ENCODE results near the gene GNA15. TPM values are rescaled to one million over a fixed set of nuclear protein-coding genes. Genes with fewer than 3 reads are reported as not detected.

The GNA15 gene
- total RNA-seq, 3 donors from 2014 or later: 1.9 to 6.2 (median 4.3) TPM

DNA sequence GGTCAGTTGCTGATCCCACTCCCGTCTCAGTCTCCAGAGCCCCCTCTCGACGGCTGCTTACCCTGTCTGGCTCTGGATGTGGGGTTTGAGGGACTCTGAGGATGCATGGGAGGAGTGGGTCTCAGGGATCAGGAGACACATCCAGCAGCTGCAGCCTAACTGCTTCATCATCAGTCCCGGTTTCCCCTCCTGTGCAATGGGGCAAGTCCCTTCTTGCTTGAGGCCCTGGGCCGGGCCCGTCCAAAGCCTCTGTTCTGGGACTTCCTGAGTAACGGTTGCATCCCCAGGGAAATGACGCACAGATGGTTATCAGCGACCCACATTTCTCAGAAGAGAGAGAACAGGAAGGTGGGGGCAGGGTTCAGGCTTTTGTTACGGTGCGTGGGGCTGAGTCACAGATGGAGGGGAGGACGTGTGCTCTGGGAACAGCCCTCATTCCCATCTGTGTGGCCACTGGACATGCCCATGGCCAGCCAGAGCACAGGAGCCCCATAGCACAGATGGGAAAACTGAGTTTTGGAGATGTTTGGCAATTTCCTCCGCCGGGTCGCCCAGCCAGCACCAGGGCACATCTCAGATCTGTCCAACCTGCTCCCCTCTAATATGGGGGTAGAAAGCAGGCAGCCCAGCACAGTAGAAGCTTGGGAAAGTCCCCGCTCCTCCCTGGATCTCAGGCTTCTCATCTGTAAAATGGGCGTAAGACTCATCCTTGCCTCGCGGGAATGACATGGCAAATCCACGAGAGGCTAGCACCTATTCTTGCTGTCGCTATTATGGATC lies 19.3 kb downstream of the GNA15 start:
- TF ChIP-seq, protein P1, sequence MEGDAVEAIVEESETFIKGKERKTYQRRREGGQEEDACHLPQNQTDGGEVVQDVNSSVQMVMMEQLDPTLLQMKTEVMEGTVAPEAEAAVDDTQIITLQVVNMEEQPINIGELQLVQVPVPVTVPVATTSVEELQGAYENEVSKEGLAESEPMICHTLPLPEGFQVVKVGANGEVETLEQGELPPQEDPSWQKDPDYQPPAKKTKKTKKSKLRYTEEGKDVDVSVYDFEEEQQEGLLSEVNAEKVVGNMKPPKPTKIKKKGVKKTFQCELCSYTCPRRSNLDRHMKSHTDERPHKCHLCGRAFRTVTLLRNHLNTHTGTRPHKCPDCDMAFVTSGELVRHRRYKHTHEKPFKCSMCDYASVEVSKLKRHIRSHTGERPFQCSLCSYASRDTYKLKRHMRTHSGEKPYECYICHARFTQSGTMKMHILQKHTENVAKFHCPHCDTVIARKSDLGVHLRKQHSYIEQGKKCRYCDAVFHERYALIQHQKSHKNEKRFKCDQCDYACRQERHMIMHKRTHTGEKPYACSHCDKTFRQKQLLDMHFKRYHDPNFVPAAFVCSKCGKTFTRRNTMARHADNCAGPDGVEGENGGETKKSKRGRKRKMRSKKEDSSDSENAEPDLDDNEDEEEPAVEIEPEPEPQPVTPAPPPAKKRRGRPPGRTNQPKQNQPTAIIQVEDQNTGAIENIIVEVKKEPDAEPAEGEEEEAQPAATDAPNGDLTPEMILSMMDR (IDR thresholded peaks at IDR 0.05): no peak
- ATAC-seq: peak; percentile 82
- Histone ChIP-seq H3K4me3 (no peak overlapping the region), H3K36me3 (ENCODE audit: low read depth) (no peaks in the 10 kb centered on the region), H3K4me1 (ENCODE audit: low read depth) (no peaks in the 10 kb centered on the region), H3K9me3 (no peaks in the 10 kb centered on the region)
- peak; percentile 39 to 83 (median 62) for DNase-seq
- intact Hi-C loops (cut with DNase I, micrococcal nuclease): no loop called here

- ATAC-seq: no peak
- Histone ChIP-seq H3K4me3 (no peak overlapping the region), H3K4me1 (ENCODE audit: low read depth) (no peaks in the 10 kb centered on the region), H3K9me3 (no peaks in the 10 kb centered on the region), H3K36me3 (ENCODE audit: low read depth) (no peaks in the 10 kb centered on the region)
- intact Hi-C loops (cut with DNase I, micrococcal nuclease): no loop called here
- DNase-seq: no peak
- TF ChIP-seq, protein P1 (IDR thresholded peaks at IDR 0.05): no peak
Measured at GRCh38 chr19:3157096-3157845, 21.4 kb downstream of the GNA15 start.

- TF ChIP-seq, protein P1 (IDR thresholded peaks at IDR 0.05): no peak
- no peaks in the 10 kb centered on the region for H3K9me3 ChIP-seq
- no peaks in the 10 kb centered on the region for H3K36me3 ChIP-seq (ENCODE audit: low read depth)
- intact Hi-C loops (cut with DNase I, micrococcal nuclease): no loop called here
- H3K4me1 ChIP-seq (ENCODE audit: low read depth): peaks cover 3% of the 10 kb centered on the region
- ATAC-seq (no peak), DNase-seq (no peak)
- no peak overlapping the region for H3K4me3 ChIP-seq
Measured at GRCh38 chr19:3159565-3159964, 23.7 kb downstream of the GNA15 start.

DNA sequence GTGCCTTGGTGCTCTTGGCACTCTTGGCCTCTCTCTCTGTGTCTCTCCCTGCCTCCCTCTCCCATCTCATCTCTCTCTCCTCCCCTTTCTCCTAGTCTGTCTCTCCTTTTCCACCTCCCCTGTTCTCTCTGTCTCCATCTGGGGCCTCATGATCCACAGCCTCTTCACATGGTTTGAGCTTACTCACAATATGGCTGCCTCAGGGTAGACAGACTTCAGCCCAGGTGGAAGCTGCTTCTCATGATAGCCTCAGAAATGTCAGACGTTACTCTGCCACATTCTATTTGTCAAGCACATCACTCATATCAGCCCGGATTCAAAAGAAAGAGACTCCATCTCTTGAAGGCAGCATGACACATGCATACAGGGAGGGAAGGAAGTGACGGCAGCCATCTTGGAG lies 24.4 kb downstream of the GNA15 start:
- Histone ChIP-seq H3K4me1 (ENCODE audit: low read depth) (peaks cover 3% of the 10 kb centered on the region), H3K4me3 (no peak overlapping the region), H3K9me3 (no peaks in the 10 kb centered on the region), H3K36me3 (ENCODE audit: low read depth) (no peaks in the 10 kb centered on the region)
- TF ChIP-seq, protein P1 (IDR thresholded peaks at IDR 0.05): no peak
- DNase-seq (no peak), ATAC-seq (no peak)
- intact Hi-C loops (cut with DNase I, micrococcal nuclease): loop anchor here in 1 of 2 donors (10.0 kb wide), 2 partner anchors 195 to 275 kb away; no protein-coding TSS in a partner anchor

DNA sequence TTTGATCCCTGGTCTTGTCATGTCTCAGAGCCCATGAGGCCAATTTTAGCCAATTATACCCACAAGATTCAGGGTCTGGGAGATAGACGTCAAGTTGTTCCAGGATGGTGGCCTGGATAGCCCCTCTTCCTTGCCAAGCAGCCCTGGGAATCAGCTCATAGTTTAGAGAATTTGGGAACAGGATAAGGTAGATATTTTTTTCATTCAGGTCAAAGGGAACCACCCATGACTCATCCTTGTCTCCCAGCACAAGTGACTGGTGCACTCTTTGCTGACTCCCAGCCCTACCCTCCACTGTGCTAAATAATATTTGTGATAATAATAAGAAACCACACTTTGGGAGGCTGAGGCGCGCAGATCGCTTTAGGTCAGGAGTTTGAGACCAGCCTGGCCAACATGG lies 25.6 kb downstream of the GNA15 start:
- intact Hi-C loops (cut with DNase I, micrococcal nuclease): loop anchor here in 1 of 2 donors (10.0 kb wide), 2 partner anchors 197 to 277 kb away; no protein-coding TSS in a partner anchor
- Histone ChIP-seq H3K9me3 (no peaks in the 10 kb centered on the region), H3K4me1 (ENCODE audit: low read depth) (peaks cover 3% of the 10 kb centered on the region), H3K36me3 (ENCODE audit: low read depth) (no peaks in the 10 kb centered on the region), H3K4me3 (no peak overlapping the region)
- no peak for DNase-seq
- ATAC-seq: no peak
- TF ChIP-seq, protein P1 (IDR thresholded peaks at IDR 0.05): no peak
